NCI-H1436 (cell line): ENCODE measurements around the gene COL4A1.
A peak's percentile ranks its signal among the peaks of the same experiment; 100 is the strongest.

Source experiments
- DNase-seq: peaks from one replicate; lab custom pipeline; 2025; lab: John Stamatoyannopoulos, UW

The COL4A1 gene

DNA sequence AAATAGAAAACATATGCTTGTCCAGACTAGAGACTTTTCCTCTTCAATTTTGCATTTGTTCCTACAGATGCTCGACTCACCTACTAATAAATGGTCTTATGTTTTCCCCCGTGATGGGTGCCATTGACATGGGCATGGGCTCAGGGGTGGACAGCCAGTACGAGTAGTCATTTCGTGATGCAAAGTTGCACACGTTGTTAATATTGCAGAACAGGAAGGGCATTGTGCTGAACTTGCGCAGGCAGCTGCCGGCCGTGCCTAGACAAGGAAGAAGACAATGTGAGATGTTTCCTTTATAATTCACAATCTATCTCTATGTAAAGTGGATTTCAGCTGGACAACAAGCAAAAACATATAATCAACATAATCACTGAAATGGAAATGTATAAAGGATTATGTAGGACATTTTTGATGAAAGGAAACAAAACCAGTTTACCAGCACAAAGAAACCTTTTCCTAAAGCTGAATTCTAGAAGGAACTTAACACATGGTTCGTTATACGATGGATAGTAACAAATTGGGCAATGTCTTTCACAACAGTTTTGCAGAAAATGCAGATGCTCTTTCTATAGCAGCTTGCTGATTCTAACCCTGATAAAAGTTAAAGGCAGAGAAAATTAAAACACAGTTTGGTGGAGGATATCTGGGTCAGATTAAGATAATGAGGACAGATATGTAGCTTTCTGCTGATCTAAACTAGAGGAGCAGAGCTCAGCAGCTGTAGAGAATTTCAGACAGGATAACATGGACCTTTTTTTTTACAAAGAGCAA is 145.7 kb downstream of the COL4A1 start:
- no peak for DNase-seq

- no peak for DNase-seq
Observed at GRCh38 chr13:110158226-110158625, 148.7 kb downstream of the COL4A1 start.

GRCh38 chr13:110157718-110158117 is 149.2 kb downstream of the COL4A1 start:
- no peak for DNase-seq

DNA sequence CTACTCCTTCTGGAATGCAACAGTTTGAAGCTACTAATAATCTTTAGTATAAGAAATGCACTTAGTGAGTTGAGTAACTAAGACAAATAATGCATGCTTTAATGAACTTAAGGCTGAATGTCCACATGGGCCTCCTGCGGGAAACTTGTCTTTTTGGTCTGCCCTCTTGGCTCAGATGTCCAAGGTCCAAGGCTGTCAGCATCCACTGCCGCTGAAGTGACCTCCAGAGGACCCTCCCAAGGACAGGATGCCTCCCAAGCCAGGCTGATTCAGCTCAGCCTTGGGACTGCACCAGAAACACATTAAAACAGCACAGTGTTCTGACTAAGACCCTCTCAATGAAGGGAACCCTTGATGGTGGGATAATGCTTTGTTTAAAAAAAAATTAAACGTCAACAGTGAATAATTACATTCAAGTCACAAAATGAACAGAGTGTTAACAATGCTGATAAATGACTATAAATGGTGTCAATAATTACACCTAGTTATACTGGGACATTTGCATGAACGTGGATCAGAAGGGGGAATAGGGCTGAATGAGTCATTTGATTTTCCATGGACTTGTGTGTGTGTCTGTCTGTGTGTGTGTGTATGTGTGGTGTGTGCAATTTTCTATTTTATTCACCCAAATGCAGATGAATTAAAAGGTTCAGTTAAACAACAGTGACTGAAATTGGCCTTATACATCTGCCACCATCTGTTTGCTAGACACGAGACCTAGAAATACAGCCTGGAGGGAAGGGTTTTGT is 150.5 kb downstream of the COL4A1 start:
- no peak for DNase-seq

GRCh38 chr13:110155072-110155471 is 151.9 kb downstream of the COL4A1 start:
- DNase-seq = no peak

GRCh38 chr13:110154410-110154933 is 152.5 kb downstream of the COL4A1 start:
- DNase-seq = no peak

GRCh38 chr13:110152351-110152750 is 154.6 kb downstream of the COL4A1 start:
- no peak for DNase-seq

DNA sequence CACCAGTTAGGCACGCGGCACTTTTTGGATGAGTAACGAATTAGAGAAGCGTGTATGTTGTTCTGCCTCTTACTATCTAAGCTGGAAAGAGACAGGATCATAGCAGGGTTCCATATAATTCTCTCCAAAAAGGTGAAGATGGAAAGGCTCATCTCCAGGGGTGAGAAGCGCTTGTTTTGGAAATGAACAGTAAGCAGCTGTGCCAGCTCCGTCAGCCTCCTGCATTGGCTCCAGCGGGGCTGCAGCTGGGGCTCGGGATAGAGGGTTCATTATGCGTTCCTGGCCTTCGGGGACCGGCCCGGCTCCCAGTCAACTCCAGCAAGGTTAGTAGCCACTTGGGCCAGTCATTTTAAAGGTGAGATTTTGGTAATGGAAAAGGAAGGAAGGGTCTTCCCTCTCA is 155.5 kb downstream of the COL4A1 start:
- DNase-seq = no peak

- no peak for DNase-seq
Observed at GRCh38 chr13:110150384-110151101, 156.4 kb downstream of the COL4A1 start.

GRCh38 chr13:110149036-110149435 is 157.9 kb downstream of the COL4A1 start:
- DNase-seq = no peak

DNA sequence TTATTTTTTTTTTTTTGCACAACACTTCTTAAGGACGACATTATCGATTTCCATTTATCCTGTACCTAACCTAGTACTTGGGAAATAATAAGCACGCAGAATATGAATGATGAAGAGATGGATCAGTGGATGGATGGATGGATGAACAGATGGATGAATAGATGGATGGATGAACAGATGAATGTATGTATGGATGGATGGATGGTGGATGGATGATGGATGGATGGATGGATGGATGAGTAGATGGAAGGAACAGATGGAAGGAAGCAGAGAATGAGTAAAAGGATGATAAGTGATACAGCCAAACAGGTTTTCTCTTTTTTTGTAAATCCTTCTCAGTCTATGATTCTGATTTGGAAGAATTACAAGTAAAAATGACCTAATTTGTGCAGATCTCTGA is 166.9 kb downstream of the COL4A1 start:
- no peak for DNase-seq

GRCh38 chr13:110138700-110139036 is 168.3 kb downstream of the COL4A1 start:
- no peak for DNase-seq

- peak; percentile 18 for DNase-seq
Observed at GRCh38 chr13:110138010-110138699, 168.8 kb downstream of the COL4A1 start.

- DNase-seq = peak; percentile 23
Observed at GRCh38 chr13:110137680-110138009, 169.3 kb downstream of the COL4A1 start.

- no peak for DNase-seq
Observed at GRCh38 chr13:110136660-110137585, 170.0 kb downstream of the COL4A1 start.

DNA sequence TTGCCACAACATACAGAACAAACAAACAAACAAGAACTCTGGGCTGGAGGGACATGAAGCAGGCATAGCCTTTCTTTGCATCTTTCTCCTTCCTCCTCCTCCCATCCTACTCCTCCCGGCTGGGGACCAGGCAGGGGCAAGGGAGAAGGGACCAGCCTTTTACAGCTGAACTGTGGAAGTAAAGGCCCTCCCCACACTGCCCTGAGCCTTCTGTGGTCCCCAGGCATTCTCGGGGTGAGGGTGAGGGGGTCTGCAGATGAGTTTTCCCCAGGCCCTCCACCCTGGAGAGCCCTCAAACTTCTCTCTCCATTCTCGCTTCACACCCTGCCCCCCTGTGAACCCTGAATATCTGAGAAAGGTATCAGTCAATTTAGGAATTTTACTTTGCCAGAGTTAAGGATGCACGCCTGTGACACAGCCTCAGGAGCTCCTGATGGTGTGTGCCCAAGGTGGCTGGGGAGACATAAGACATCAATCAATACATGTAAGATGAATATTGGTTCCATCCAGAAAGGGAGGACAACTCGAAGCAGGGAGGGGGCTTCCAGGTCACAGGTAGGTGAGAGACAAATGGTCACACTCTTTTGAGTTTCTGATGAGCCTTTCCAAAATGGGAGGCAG is 170.9 kb downstream of the COL4A1 start:
- no peak for DNase-seq

DNA sequence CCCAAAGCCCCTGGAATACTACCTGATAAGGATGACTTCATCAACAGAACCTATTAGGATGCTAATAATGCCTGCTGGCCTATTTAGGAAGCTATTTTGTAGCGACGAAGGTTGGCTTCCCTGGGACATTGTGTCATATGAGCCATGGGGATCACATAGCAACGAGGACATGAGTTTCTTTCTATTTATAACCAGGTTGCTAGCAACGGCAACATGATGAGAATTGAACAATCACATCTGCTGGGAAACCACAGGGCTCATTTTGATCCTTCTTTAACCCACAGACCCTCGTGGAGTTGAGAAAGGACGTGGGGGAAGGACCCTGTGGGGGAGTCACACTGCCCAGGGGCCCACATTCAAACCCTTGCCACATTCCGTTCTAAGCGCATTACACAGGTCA is 172.2 kb downstream of the COL4A1 start:
- DNase-seq = no peak

DNA sequence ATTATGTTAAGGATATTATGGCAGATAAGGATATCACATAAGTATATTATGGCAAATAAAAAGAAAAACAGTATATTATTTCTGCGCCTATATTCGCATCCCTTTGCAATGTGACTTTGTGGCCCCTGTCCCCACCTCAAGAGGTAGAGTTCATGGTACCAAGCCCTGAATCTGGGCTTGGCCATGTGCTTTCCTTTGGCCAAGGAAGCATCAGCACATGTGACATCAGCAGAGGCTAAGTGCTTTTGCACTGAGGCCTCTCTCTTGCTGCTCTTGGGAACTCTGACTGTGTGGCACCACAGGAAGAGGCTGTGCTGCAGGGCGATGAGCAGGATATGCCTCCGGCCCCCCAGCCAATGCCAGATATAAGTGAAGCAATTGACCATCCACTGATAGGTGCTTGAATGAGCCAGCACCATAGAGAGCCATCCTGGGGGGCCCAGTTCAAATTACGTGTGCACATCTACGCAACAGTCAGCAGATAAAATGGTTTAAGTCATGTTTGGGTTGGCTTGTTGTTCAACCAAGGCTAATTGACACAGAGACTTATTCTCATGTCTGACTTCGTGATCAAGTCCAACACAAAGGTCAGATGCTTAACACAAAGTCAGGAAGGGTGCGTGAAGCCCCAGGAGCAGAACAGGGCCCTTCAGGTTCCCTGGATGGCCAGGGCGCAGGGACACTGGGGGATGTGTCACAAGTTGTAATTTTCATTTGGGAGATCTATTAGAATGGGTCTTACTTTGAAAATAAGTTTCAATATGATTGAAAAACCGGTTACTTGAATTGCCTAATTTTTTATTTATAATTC is 173.3 kb downstream of the COL4A1 start:
- DNase-seq = no peak

DNA sequence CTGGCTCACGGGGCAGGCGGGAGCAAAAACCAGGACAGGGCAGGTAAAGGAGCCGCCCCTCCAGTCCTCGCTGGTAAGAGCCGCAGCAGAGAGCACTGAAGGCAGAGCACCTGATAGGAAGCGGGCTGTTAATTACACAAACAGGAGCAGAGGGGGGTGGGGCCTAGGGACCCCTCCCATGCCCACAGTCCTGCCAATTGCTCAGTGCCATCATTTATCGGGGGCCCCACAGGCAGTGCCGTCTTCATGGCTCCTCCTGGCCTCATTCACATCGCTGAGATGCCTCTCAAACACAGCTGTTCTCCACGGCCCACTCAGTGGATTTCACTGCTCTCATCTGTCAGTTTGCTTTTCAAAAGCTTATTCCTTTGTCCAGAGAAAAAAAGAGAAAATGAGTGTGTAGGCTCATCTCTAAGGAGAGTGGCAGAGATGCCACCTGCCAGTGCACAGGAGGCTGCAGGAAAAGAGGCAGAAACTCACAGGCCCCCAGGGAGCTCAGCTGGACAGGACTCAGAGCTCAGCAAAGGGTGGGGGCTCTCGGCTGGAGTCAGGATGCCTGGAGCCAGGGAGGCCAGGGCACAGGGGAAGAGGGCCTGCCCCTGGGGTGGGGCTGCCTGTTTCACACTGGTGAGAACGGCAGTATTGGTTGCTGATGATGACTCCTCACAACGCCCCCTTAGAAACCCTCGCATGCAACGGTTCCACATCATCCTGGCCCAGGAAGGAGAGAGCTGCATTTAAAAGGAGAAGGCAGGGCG is 174.6 kb downstream of the COL4A1 start:
- no peak for DNase-seq
